ENCODE results near the gene TSHR. TPM values are rescaled to one million over a fixed set of nuclear protein-coding genes. Genes with fewer than 3 reads are reported as not detected.
A peak's percentile ranks its signal among the peaks of the same experiment; 100 is the strongest.

Gene TSHR
- total and polyA plus RNA-seq, 2 of the 4 experiments (the other 2 are of a cell fraction), result not detected

- H3K4me2 ChIP-seq (ENCODE audit: low read depth, low read length), result peak overlapping the region; percentile 90
- H3K23ac ChIP-seq (ENCODE audit: low read depth, low read length), result peak overlapping the region; percentile 73
- peak overlapping the region; percentile 85 for H4K91ac ChIP-seq (ENCODE audit: insufficient read depth, low read depth, low read length)
- intact Hi-C loops (cut with micrococcal nuclease) (no loop called here), in situ Hi-C loops (cut with MboI; ENCODE audit: low sequenced_read_pairs) (no loop called here), dilution Hi-C loops (cut with HindIII; ENCODE audit: low sequenced_read_pairs, unreplicated experiment) (no loop called here)
- peak overlapping the region; percentile 83 for H3K14ac ChIP-seq (replicated peaks; ENCODE audit: low read depth, low read length)
- H3K9ac ChIP-seq (ENCODE audit: low read depth, low read length), result peak overlapping the region; percentile 82
- H3K9me3 ChIP-seq (ENCODE audit: control insufficient read depth, insufficient read depth, low read length), result no peaks in the 10 kb centered on the region
- H2BK120ac ChIP-seq (ENCODE audit: low read depth, low read length), result peak overlapping the region; percentile 75
- no peaks in the 10 kb centered on the region; the same call in 1 of the 2 replicates for H3K4me1 ChIP-seq (ENCODE audit: control insufficient read depth, insufficient read depth, low read length)
- H3K4me3 ChIP-seq (ENCODE audit: insufficient read depth, low read depth, low read length), result peak overlapping the region; percentile 33; the same call in 1 of the 2 replicates
- H3K9me1 ChIP-seq (ENCODE audit: insufficient read depth, low read length), result no peaks in the 10 kb centered on the region
- no peak for TF ChIP-seq MAZ (IDR thresholded peaks at IDR 0.05; ENCODE audit: borderline replicate concordance, low read depth, low read length)
- no peak for TF ChIP-seq NFE2L2 (IDR thresholded peaks at IDR 0.05; ENCODE audit: low read depth, low read length)
- TF ChIP-seq RCOR1 (IDR thresholded peaks at IDR 0.05; ENCODE audit: insufficient replicate concordance, low read length), result no peak
- TF ChIP-seq RFX5 (IDR thresholded peaks at IDR 0.05; ENCODE audit: low read depth, low read length), result no peak
- TF ChIP-seq, protein P1, sequence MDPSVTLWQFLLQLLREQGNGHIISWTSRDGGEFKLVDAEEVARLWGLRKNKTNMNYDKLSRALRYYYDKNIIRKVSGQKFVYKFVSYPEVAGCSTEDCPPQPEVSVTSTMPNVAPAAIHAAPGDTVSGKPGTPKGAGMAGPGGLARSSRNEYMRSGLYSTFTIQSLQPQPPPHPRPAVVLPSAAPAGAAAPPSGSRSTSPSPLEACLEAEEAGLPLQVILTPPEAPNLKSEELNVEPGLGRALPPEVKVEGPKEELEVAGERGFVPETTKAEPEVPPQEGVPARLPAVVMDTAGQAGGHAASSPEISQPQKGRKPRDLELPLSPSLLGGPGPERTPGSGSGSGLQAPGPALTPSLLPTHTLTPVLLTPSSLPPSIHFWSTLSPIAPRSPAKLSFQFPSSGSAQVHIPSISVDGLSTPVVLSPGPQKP (IDR thresholded peaks at IDR 0.05; ENCODE audit: borderline replicate concordance, low read depth, low read length), result no peak
- TF ChIP-seq CEBPB (IDR thresholded peaks at IDR 0.05; ENCODE audit: low read depth, low read length), result no peak
- TF ChIP-seq CTCF (conservative IDR thresholded peaks at IDR 0.05; ENCODE audit: low read depth, low read length), result no peak
- TF ChIP-seq MXI1 (IDR thresholded peaks at IDR 0.05; ENCODE audit: borderline replicate concordance, low read depth, low read length), result no peak
- no peak for TF ChIP-seq CHD1 (IDR thresholded peaks at IDR 0.05; ENCODE audit: low read depth, low read length)
- no peak for TF ChIP-seq RAD21 (IDR thresholded peaks at IDR 0.05; ENCODE audit: low read length)
- TF ChIP-seq MAFK (IDR thresholded peaks at IDR 0.05; ENCODE audit: low read depth, low read length), result no peak
- TF ChIP-seq POLR2A (IDR thresholded peaks at IDR 0.05; ENCODE audit: low read depth, low read length), result no peak
- no peak for TF ChIP-seq SMC3 (IDR thresholded peaks at IDR 0.05; ENCODE audit: low read depth, low read length)
- H3K4ac ChIP-seq (ENCODE audit: low read depth, low read length), result peak overlapping the region; percentile 79
- no peak overlapping the region; the same call in 1 of the 2 replicates for H2AK5ac ChIP-seq (ENCODE audit: low read depth, low read length)
- no peak overlapping the region for H2BK20ac ChIP-seq (ENCODE audit: low read depth, low read length)
- H4K20me1 ChIP-seq (ENCODE audit: insufficient read depth, low read length), result no peaks in the 10 kb centered on the region
- H4K5ac ChIP-seq (ENCODE audit: low read depth, low read length), result peak overlapping the region; percentile 95
- WGBS, 2 experiments (ENCODE audit: extremely low coverage in 2 of 2, insufficient read length in 1 of 2), result no CpG with 5 or more reads among the region's 5 CpGs
- ChIA-PET POLR2A (ENCODE audit: unreplicated experiment) (no interaction called here), CTCF (interaction anchor here (1.1 kb wide), 1 partner anchor 45 kb away, joined by 3 read pairs; no protein-coding TSS in a partner anchor)
- peak overlapping the region; percentile 68 for H3K18ac ChIP-seq (ENCODE audit: low read depth, low read length)
- H4K8ac ChIP-seq (ENCODE audit: low read depth in 2 of 2, low read length in 2 of 2), result peak overlapping the region; percentile 97 to 98
- peak overlapping the region; percentile 69; the same call in 1 of the 2 replicates for H3K56ac ChIP-seq (ENCODE audit: extremely low read depth, insufficient read depth, low read length)
- H2AK9ac ChIP-seq (replicated peaks; ENCODE audit: low read depth, low read length, poor library complexity), result no peak overlapping the region
- H2BK5ac ChIP-seq (ENCODE audit: low read depth, low read length, poor library complexity, severe bottlenecking), result peak overlapping the region; percentile 76
- H3K79me1 ChIP-seq (ENCODE audit: low read depth in 1 of 2, low read length in 2 of 2), result peaks cover 4 to 13% of the 10 kb centered on the region in 2 experiments
- no TSS peak for BruUV-seq (replicated peaks)
- H3K27me3 ChIP-seq (ENCODE audit: control insufficient read depth, insufficient read depth, low read length), result no peaks in the 10 kb centered on the region
- no peak for ATAC-seq (ENCODE audit: low read depth)
- peak overlapping the region; percentile 87 for H2AFZ ChIP-seq (replicated peaks; ENCODE audit: low read length, poor library complexity)
- DNase-seq, result no peak
- peak overlapping the region; percentile 76; the same call in 1 of the 2 replicates for H3K27ac ChIP-seq (ENCODE audit: insufficient read depth, low read length)
- peak overlapping the region; percentile 60; the same call in 1 of the 3 replicates for H2BK15ac ChIP-seq (ENCODE audit: low read depth, low read length)
- H3K36me3 ChIP-seq (ENCODE audit: control insufficient read depth, insufficient read depth, low read length), result no peaks in the 10 kb centered on the region
These were observed 13.2 kb upstream of the TSHR start for GRCh38 chr14:80942191-80942600.
